NOMO-1 treated with dmso at 0.1 percent for 144 hours (cell line): ENCODE data around the gene BPIFB1.

Source experiments
- DNase-seq: peaks from one replicate; lab custom pipeline; 2025; ENCODE audit not compliant: unreplicated experiment; lab: John Stamatoyannopoulos, UW

The BPIFB1 gene

DNA sequence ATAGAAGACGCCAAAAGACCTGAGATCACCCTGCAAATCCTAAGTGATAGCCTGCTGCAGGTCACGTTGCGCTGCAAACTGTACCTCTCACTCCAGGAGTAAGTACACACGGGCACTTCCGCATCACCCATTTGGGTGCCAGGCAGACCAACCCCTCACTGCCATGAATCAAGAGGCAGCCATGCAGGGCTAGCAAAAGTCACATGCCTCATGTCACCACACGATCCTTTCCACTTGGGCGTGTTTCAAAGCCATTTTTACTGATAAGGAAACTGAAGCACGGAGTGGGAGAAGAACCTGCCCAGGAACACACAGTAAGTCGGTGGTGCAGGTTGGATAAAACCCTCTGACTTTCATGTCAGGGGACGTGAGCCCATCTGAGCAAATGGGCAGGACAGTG, 37.0 kb downstream of the BPIFB1 start:
- DNase-seq, result no peak

DNA sequence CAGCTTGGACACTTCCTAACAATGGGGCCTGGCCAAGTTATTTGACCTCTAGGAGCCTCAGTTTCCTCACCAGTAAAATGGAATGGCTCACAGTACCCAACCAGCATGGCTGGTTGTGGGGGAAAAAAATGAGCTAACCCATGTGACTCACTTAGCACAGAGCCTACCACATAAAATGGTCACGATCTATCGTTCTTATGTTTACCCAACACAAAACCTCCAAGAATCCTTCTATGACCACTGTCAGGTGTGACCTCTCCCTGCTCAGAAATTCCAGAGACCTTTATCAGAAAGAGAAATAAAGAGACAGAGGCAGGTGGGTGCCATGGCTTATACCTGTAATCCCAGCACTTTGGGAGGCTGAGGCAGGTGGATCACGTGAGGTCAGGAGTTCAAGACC, 39.4 kb downstream of the BPIFB1 start:
- no peak for DNase-seq

DNA sequence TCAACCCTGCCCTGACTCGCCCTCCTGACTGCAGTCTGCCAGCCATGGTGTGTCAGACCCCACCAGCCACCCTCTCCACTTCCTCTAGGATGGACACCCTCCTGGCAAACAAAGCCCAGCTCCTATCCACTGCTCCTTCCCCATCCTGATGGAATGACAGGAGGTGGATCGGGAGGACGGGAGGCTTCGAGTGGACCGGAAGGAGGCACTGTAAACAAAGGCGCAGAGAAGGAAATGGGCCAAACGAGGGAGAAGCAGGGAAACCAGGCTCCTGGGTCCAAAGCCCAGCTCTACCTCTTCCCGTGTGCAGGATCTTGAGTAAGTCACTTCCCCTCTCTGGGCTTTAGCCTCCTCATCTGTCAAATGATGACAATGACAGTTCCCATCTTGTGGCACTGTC, 40.2 kb downstream of the BPIFB1 start:
- no peak for DNase-seq

DNA sequence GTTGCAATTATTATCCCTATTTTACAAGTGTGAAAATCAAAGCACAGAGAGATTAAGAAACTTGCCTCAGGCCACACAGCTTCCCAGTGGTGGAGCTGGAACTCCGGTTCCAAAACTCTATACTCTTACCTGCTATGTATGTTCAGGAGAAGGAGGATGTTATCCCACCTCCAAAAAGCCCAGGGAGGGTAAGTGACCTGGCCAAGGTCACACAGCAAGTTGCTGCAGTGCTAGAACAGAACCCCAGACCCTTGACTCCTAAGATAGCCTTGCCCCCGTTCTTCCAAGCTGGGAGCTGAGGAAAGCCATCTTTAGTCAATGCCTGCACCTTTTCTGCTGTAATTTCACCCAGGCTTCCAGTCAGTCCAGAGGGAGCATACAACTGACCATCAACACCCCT, 42.3 kb downstream of the BPIFB1 start:
- no peak for DNase-seq

DNA sequence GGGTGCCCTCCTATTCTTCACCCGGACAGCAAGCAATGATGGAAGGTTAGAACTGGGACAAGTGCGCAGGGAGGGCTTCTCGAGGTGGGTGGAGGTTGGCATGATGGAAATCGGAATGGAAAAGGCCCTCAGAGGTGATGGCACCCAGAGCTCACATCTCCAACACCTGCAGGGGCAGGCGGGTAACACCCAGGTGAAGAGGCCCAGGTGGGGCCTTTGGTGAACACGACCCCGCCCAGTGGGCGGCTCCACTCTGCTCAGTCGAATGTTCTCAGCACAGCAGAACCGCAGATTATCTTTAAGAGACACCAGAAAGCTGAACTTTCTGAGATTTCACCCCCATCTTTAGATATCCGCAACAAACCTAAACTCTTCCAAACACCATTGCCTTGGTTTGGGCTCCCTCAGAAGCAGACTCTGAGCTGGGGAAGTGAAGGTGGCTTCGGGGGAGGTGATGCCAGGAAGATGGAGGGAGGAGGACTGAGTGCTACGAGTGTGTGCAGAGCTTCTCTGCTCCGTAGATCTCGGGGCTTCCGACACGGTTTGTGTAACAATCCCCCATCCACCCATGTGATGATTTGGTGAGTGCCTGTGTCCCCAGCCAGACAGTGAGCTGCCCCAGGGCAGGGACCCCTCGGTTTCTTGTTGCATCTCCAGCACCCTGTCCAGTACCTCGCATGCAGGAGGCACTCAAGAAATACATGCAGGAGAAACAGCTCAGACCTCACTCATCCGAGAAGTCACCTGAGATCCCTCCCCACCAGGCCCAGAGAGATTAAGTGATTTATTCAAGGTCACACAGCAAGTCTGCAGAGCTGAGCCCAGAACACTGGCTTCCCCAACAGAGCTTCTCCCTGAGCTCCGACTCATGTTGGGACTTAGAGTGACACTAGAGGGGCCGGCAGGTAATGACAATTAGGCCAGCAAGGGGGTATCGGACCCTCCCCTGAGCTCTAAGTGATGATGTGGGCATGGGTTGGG, 45.4 kb downstream of the BPIFB1 start:
- DNase-seq, result no peak

DNA sequence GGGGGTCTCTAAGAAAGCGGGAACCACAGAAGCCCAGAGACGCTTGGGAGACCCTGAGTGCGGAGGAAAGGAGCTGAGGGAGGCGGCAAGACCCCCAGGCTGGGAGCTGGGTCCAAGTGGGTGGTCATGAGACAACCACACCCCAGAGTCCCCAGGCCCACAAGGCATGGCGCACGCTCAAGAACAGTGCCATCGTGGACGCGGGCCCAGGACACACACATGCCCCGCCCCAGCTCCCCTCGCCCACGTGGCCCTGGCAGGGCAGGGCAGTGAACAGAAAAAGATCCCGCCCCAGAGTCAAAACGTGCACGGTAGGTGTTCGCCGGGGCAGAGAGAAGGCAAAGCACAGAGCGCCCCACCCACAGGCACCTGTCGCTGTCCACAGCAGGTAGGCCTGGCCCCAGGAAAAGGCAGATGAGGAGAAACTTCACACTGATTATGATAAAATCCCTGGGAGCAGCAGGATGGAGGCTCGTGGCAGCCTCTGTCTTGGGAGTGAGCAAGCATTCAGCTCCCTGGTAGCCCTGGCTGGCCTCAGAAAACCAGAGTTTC, 50.0 kb downstream of the BPIFB1 start:
- DNase-seq, result no peak

DNA sequence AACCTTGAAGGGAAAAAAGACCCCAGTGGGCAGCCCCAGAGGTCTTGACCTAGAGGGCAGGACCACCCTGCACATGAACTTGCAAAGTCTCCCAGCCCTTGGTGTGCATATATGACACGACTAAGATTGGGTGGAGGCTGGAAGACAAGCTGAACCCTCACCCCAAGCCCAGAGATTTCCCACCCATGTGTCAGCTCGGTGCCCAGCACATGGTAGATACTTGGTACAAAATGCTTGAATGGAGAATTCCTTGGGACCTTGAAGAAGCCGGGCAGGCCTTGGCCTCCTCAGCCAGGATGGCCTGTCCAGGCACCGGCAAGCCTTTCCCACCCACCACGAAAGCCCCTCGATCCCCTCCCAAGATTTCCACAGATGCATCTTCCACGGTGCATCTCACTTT, 50.6 kb downstream of the BPIFB1 start:
- DNase-seq, result no peak

DNA sequence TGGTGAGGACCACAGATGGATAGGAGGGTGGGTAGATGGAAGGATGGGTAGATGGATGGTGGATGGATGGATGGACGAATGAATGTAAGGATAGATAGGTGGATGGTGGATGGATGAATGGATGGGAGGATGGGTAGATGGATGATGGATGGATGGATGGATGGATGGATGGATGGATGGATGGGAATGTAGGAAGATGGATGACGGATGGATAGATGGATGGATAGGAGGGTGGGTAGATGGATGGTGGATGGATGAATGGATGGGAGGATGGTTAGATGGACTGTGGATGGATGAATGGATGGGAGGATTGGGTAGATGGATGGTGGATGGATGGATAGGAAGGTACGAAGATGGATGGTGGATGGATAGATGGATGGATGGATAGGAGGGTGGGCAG, 51.1 kb downstream of the BPIFB1 start:
- no peak for DNase-seq

DNA sequence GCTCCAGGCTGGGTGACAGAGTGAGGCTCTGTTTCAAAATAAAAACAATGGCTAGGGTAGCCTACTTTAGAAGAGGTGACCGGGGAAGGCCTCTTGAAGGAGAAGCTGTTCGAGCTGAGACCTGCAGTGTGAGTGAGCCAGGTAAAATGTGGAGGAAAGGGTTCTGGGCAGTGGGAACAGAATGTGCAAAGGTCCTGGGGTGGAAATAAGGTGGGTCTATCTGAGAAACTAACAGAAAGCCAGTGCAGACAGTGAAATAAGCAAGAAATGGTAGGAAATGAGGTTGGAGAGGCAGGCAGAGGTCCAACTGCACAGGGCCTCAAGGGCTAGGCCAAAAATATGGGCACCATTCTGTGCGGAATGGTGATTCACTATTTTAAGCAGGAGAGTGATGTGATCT, 53.4 kb downstream of the BPIFB1 start:
- DNase-seq, result no peak

DNA sequence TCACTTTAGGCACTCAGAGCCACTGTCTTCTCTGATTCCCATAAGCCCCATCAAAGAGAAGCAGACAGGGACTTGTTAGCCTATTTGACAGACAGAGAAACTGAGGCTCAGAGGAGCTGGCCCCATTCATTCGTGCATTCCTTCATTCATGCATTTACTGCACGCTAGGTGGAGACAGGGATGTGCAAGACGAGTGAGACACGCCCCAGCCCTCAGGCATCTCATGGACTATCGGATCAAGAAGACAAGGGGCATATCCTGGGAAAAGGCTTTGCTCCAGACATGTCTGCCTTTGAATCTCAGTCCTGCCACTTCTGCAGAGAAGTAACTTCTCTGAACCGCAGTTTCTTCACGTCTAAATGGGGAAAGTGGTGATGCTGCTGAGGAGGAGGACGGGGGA, 54.1 kb downstream of the BPIFB1 start:
- no peak for DNase-seq

DNA sequence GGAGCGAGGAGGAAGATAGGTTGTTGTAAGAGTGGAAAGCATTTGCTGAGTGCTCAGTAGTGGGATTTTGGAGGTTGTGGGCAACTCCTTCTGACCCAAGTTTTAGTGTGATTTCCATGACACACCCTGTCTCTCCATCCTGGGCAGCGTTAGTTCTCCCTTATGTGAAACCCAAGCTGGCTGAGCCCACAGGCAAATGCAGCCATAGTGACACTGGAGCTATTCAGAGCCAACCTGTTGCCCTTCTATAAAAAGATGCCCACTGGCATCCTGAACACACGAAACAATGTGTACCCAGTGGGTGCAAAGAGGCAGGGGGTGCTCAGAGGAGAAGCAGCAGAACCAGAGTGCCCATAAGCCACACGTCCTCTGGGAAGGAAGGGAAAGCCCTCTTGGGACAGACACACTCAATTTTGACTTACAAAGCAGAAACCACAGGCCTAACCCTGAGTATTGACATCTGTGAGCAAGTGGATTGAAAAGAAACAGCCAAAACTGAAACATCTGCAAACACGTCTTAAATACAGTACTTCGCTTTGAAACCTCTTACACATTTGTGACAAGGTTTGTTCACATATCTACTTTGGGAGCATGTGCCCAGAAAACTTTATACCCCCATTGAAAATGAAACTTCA, 54.6 kb downstream of the BPIFB1 start:
- DNase-seq, result no peak

DNA sequence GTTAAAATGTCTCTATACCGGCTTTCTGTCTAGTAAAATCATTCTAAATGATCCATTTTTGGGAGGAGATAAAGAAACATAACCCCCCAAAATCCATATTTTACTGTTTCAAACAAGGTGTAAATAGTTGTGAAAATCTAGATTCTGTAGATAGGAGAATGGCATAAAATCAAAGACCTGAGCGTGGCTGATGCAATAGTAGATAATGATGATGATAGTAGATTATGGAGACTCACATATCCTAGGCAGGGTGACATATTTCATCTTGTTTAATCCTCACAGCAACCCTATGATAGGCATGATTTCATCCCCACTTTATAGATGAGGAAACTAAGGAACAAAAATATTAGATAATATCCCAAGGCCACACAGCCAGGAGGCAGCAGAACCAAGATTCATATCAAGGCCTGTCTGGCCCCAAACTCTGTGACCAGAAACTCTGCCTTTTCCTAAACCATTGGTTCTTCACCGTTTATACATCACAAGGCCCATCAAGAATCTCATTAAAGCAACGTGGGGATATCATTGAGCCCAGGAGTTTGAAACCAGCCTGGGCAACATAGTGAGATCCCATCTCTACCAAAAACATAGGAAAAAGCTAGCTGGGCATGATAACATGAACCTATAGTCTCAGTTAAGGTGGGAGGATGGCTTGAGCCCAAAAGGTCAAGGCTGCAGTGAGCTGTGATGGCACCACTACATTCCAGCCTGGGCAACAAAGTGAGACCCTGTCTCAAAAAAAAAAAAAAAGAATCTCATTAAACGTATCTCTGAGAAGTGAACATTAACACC, 55.6 kb downstream of the BPIFB1 start:
- no peak for DNase-seq

DNA sequence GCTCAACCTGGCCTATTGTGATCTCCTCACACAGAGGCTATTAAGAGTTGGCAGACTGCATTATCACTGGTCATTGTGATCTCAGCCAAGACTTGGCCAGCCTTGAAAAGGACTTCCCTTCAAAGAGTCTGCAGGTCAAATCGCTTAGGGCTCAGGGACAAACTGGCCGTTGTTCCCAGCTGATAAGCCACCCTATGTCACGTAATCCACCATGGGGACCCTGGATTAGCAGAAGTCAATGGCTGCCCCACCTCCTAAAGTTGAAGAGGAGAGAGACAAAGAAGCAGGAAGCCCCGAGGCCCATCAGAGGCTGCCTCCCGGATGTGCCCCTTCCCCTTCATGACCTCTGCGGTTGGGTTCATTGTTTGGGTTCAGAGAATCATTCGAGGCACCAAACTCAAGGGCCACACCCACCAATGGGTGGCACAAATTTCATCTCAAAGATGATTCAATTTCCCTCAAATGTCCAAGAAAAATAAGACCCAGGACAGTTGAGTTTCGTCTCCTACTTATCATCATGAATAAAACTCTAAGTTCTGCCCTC, 56.6 kb downstream of the BPIFB1 start:
- DNase-seq, result no peak

DNA sequence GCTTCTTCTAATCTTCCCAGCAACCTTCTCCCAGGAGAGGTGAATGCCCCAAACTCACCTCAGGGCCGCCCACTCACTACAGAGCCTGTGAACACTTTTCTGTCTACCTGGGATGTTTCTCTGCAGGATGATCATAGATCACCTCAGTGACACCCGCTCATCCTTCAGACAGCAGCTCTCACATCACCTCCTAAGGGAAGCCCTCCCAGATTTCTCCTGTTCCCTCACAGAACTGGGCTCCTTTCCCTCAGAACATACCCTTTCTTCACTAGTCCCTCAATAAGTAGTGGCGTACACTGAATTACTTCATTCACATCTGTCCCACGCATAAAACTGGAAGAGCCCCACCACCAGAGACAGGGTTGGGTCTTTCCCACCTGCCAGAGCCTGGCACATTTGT, 60.5 kb downstream of the BPIFB1 start:
- DNase-seq, result no peak

DNA sequence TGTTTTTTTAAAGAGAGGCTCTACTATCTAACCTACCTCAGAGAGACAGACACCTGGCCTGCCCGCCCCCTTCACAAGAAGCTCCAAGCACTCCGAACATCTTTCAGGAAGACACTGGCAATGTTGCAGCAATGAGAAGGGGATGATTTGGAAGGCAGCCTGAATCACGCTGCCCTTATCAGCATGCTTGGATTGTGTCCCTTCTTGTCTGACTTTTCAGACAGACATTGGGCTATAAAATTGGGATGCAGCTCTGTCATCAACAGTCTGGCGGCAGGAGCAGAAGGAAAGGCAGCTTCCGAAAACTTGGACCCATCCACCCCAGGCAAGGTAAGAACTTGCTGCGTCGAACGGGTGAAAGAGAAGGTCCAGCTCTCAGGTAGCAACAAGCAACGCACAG, 62.3 kb downstream of the BPIFB1 start:
- no peak for DNase-seq

DNA sequence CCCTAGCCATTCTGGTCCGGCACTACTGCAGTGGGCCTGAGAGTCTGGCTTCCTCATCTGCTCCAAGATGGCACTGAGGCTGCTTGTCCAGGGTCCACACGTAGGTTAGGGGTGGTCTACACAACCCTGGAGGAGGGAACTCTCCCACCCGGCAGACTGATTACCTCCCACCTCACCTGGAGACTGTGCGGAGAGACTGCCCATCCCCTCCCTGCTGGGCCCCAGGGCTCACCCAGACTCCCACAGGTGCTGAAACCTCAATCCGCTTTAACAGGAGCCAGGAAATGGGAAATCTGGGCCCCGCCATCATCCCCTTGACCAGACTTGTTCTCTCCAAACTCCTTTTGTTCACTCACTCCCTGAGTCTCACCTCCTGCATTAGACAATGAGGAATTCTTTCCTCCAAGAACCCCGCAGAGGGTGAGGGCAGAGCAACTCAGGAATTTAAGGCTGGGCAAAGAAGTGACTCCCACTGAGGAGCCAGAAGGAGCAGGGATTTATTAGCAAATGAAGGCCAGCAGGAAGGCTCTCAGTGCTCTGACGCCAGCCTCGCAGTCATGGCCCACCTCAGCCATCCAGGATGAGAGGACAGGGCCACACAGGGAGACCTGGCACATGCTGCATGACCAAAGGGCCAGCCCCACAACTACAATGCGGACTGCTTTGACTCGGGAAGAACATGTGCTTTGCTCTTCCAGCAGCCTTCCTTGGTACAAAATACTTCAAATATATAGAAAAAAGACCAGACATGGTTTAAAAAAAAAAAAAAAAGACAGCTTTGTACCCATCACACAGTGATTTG, 65.3 kb downstream of the BPIFB1 start:
- DNase-seq, result no peak

DNA sequence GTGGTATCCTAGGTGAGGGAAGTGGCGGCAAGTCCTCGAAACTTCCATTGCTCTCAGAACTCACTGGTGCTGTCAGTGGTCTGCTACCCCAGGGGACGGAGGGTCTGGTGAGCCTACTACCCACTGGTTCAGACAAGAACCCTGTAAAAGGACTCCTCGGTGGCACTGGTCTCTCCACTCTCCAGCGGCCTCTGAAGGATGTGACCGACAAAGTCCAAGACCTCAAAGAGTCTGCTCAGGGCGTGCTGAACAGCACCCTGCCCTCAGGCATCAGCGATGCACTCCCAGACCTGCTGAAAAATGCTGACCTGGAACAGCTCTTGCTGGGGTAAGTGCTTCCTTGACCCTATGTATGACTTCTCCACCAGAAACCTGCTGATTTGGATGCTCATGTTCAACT, 66.5 kb downstream of the BPIFB1 start:
- DNase-seq, result no peak

DNA sequence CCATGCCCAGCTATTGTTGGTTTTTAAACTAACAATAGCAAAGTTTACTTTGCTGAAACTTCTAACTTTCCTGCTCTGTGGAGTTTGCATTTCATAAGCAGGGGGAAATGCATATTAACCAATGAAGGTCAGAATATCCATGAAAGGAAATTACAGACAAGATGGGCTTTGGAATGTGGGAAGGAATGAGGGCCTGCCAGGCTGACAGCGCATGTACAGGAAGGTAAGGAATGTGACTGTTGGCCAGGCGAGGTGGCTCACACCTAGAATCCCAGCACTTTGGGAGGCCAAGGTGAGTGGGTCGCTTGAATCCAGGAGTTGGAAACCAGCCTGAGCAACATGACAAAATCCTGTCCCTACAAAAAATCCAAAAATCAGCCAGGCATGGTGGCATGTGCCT, 68.7 kb downstream of the BPIFB1 start:
- DNase-seq, result no peak

DNA sequence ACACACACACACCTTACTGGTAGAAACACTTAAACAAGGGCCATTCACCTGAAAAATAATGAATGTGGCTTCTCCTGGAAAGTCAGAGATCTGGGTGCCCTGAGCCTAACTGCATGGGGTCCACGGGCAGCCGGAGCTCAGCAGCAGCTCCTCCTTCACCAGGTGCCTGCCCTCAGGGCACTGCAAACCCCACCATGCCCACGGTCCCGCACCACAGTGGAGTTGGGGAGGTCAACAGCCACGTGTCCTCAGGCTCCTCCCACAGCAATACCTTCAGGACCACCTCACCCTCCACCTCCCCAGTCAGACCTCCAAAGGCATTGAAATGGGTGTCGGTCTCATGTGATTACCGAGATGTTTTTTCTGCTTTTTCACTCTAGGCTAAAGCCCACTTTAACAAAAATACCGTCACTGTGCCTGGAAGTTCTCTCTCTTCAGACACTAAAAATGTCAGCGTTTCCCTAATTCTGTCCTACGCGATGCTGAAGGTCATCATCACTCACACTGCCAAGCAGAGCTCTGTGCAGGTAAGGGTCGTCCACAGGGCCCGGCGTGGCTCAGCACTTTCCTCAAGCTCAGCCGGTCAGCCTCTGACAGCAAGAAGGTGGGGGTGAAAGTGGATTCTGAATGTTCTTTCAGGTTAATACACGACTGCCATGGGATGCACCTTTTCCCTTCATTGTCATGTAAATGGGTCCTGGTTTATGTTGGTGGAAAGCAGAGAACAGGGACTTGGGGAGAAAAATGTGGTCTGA, 69.4 kb downstream of the BPIFB1 start:
- DNase-seq, result no peak

DNA sequence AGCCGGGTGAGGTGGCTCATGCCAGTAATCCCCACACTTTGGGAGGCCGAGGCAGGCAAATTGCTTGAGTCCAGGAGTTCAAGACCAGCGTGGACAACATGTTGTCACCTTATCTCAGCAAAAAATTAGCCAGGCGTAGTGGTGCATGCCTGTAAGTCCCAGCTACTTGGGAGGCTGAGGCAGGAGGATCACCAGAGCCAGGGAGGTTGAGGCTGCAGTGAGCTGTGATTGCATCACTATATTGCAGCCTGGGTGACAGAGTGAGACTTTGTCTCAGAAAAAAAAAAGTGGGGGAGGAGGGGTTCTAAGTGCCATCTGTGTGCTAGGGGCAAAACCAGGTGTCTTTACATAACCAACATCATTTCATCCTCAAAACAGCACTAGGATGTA, 70.0 kb downstream of the BPIFB1 start:
- DNase-seq, result no peak
